Hepatocyte (in vitro differentiated cells): ENCODE data around the gene TUBA1A.

Experiments used
- CTCF ChIP-seq: fragments of 200-600 bp; sonication (generic); IDR thresholded peaks from 2 replicates; pipeline ENCODE4 v1.5.1; 2016; ENCODE audit warnings: antibody characterized with exemption, mild to moderate bottlenecking; ENCODE audit not compliant: poor library complexity
- EZH2phosphoT487 ChIP-seq: fragments of 200-600 bp; sonication (generic); IDR thresholded peaks from one replicate; pipeline ENCODE4 v1.6.1; 2018; ENCODE audit warnings: antibody characterized with exemption, mild to moderate bottlenecking, low read depth, moderate library complexity; ENCODE audit not compliant: unreplicated experiment, severe bottlenecking

GRCh38 chr12:49223590-49224369 is 34.9 kb upstream of the TUBA1A start:
- TF ChIP-seq EZH2phosphoT487 (no peak), CTCF (no peak)
